HUES64 (cell line): Measurements from ENCODE around the gene DPYSL3.

Source experiments
- H3K27ac ChIP-seq: 2 replicates; pipeline ENCODE4 v1.7.0; 2013; ENCODE audit warnings: low read depth, low read length, inconsistent platforms
- H3K27me3 ChIP-seq: 2 replicates; pipeline ENCODE4 v1.6.1; 2013; ENCODE audit warnings: mild to moderate bottlenecking, low read length; ENCODE audit not compliant: insufficient read depth
- H3K36me3 ChIP-seq: 2 replicates; pipeline ENCODE4 v1.6.1; 2013; ENCODE audit warnings: mild to moderate bottlenecking, low read length; ENCODE audit not compliant: insufficient read depth
- H3K4me1 ChIP-seq: 2 replicates; pipeline ENCODE4 v1.6.1; 2013; ENCODE audit warnings: mild to moderate bottlenecking, low read length, moderate library complexity; ENCODE audit not compliant: insufficient read depth
- H3K4me3 ChIP-seq: 2 replicates; pipeline ENCODE4 v1.5.1; 2013; ENCODE audit warnings: mild to moderate bottlenecking, low read length, moderate library complexity
- H3K9ac ChIP-seq: 2 replicates; pipeline ENCODE4 v1.6.1; 2013; ENCODE audit warnings: mild to moderate bottlenecking, low read depth, low read length
- H3K9me3 ChIP-seq: 2 replicates; pipeline ENCODE4 v1.6.1; 2013; ENCODE audit warnings: low read depth, low read length; ENCODE audit not compliant: insufficient read depth
- WGBS: fragments of 150-250, 120-280 bp; methylation state at CpG from one replicate; pipeline ENCODE4 v1.1.7; 2013; ENCODE audit warnings: missing lambda C conversion rate; 5-methylcytosine and 5-hydroxymethylcytosine counted together

Gene DPYSL3

GRCh38 chr5:147360816-147361215 is 149.1 kb downstream of the DPYSL3 start:
- no peaks in the 10 kb centered on the region for H3K27me3 ChIP-seq
- H3K27ac ChIP-seq, result no peak overlapping the region
- H3K9ac ChIP-seq, result no peak overlapping the region
- WGBS, result 97% methylated on average over 2 of the region's 2 CpGs
- H3K4me1 ChIP-seq, result 0 out of 2 replicates have a peak, but pooled peaks cover 5% of the 10 kb centered on the region
- H3K36me3 ChIP-seq, result no peaks in the 10 kb centered on the region
- H3K9me3 ChIP-seq, result no peaks in the 10 kb centered on the region
- no peak overlapping the region for H3K4me3 ChIP-seq

DNA sequence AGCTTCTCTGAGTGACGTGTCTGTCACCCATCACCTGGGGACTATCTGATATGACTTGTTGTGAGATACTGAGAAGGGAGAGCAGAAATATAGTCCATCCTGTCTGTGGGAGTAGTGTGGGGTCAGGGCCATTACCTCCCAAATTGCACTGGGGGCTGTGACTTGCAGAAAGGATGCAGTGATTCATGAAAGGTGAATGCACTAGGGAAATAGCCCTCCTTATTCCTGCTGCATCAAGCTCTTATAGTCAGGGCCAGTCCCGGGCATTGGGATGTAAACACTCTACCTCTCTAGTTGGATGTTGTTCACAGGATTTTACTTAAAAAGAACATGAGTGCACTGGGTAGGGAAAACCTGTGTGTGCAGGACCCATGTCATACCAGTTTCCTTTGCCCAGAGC is 150.3 kb downstream of the DPYSL3 start:
- no peaks in the 10 kb centered on the region for H3K9me3 ChIP-seq
- H3K4me3 ChIP-seq, result no peak overlapping the region
- 0 out of 2 replicates have a peak, but pooled peaks cover 5% of the 10 kb centered on the region for H3K4me1 ChIP-seq
- no peaks in the 10 kb centered on the region for H3K27me3 ChIP-seq
- WGBS, result 88% methylated on average over 2 of the region's 2 CpGs
- no peaks in the 10 kb centered on the region for H3K36me3 ChIP-seq
- no peak overlapping the region for H3K9ac ChIP-seq
- no peak overlapping the region for H3K27ac ChIP-seq

- H3K27ac ChIP-seq, result no peak overlapping the region
- no peak overlapping the region for H3K9ac ChIP-seq
- H3K4me3 ChIP-seq, result no peak overlapping the region
- H3K27me3 ChIP-seq, result no peaks in the 10 kb centered on the region
- no peaks in the 10 kb centered on the region for H3K9me3 ChIP-seq
- WGBS, result 100% methylated on average over 1 of the region's 1 CpG
- H3K4me1 ChIP-seq, result 0 out of 2 replicates have a peak, but pooled peaks cover 5% of the 10 kb centered on the region
- no peaks in the 10 kb centered on the region for H3K36me3 ChIP-seq
Measured at GRCh38 chr5:147359101-147359500, 150.8 kb downstream of the DPYSL3 start.

DNA sequence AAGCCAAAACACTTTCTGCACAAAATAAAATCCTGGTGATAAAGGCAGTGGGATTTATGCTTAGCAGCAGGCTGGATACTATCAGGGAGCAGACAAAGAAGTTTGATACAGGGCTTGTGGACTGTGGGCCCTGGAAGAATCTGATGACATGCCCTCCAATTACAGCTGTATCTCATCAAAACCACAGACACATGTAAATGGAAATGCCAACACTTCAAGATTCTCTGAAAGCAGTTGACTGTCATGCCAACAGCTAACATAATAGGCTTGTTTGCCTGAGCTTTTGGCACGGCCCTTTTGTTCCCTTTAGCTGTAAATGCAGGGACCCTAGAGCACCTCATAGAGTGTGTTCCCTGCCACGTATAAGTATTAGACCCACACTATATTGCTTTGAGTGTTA is 160.6 kb downstream of the DPYSL3 start:
- Histone ChIP-seq H3K4me1 (no peaks in the 10 kb centered on the region), H3K9ac (no peak overlapping the region), H3K9me3 (no peaks in the 10 kb centered on the region), H3K4me3 (no peak overlapping the region), H3K27ac (no peak overlapping the region), H3K27me3 (no peaks in the 10 kb centered on the region), H3K36me3 (no peaks in the 10 kb centered on the region)
- WGBS, result 89% methylated on average over 1 of the region's 2 CpGs

DNA sequence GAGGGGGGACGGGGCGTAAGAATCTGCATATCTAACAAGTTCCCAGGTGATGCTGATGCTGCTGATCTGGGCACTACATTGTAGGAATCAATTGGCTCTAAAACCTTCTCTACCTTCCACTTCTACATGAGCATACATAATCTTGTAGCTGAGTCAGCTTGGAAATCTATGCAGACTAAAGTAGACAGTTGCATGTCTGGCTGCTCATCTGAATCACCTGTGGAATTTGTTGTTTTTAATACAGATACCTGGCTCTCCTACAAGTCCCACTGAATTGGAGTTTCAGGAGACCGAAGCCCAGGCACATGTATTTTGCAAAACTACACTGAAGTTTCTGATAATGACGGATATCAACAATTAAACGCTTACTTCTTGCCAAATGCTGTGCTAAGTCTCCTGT is 161.4 kb downstream of the DPYSL3 start:
- Histone ChIP-seq H3K4me3 (no peak overlapping the region), H3K9ac (no peak overlapping the region), H3K4me1 (no peaks in the 10 kb centered on the region), H3K27me3 (no peaks in the 10 kb centered on the region), H3K27ac (no peak overlapping the region), H3K36me3 (no peaks in the 10 kb centered on the region), H3K9me3 (no peaks in the 10 kb centered on the region)
- WGBS, result 94% methylated on average over 5 of the region's 5 CpGs

GRCh38 chr5:147348046-147348445 is 161.8 kb downstream of the DPYSL3 start:
- H3K9me3 ChIP-seq, result no peaks in the 10 kb centered on the region
- no peak overlapping the region for H3K4me3 ChIP-seq
- 93% methylated on average over 2 of the region's 2 CpGs for WGBS
- H3K4me1 ChIP-seq, result no peaks in the 10 kb centered on the region
- H3K36me3 ChIP-seq, result no peaks in the 10 kb centered on the region
- H3K27ac ChIP-seq, result no peak overlapping the region
- H3K27me3 ChIP-seq, result no peaks in the 10 kb centered on the region
- H3K9ac ChIP-seq, result no peak overlapping the region

DNA sequence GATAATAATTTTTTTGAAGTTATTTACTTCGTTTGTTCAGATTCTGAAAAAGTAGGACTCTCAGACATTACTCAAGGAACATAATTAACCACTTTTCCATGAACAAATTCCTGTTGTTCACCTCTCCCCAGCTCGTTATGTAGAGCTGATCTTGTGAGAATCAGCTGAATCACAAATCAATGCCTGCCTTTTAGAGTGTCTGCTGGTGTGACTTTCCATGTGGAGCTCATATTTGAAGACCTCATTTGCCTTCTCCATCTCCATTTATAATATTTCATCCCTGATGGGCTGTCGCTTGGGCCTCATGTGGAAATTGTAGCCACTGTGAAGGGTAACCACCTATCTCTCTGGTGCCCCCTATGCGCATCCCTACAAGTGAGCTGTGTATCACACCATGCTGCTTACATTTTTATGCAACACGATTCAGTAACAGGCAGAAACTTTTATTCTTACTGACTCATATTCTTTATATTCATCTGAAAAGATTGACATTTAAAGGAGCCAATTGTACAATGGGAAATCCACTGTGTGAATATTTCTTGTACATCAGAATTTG is 163.8 kb downstream of the DPYSL3 start:
- no peak overlapping the region for H3K4me3 ChIP-seq
- H3K36me3 ChIP-seq, result no peaks in the 10 kb centered on the region
- H3K9me3 ChIP-seq, result no peaks in the 10 kb centered on the region
- no peak overlapping the region for H3K27ac ChIP-seq
- H3K27me3 ChIP-seq, result no peaks in the 10 kb centered on the region
- WGBS, result 84% methylated on average over 5 of the region's 5 CpGs
- H3K9ac ChIP-seq, result no peak overlapping the region
- no peaks in the 10 kb centered on the region for H3K4me1 ChIP-seq

- 33% methylated on average over 1 of the region's 1 CpG for WGBS
- H3K27ac ChIP-seq, result no peak overlapping the region
- no peaks in the 10 kb centered on the region for H3K4me1 ChIP-seq
- no peaks in the 10 kb centered on the region for H3K9me3 ChIP-seq
- no peak overlapping the region for H3K9ac ChIP-seq
- no peak overlapping the region for H3K4me3 ChIP-seq
- H3K36me3 ChIP-seq, result no peaks in the 10 kb centered on the region
- H3K27me3 ChIP-seq, result no peaks in the 10 kb centered on the region
Measured at GRCh38 chr5:147344861-147345260, 165.0 kb downstream of the DPYSL3 start.

GRCh38 chr5:147341345-147341744 is 168.5 kb downstream of the DPYSL3 start:
- no peak overlapping the region for H3K27ac ChIP-seq
- H3K36me3 ChIP-seq, result no peaks in the 10 kb centered on the region
- H3K27me3 ChIP-seq, result no peaks in the 10 kb centered on the region
- H3K4me3 ChIP-seq, result no peak overlapping the region
- H3K9me3 ChIP-seq, result 0 out of 2 replicates have a peak, but pooled peaks cover 2% of the 10 kb centered on the region
- no peak overlapping the region for H3K9ac ChIP-seq
- peaks cover 14% of the 10 kb centered on the region for H3K4me1 ChIP-seq

- 94% methylated on average over 1 of the region's 1 CpG for WGBS
- no peaks in the 10 kb centered on the region for H3K36me3 ChIP-seq
- H3K9ac ChIP-seq, result no peak overlapping the region
- H3K4me1 ChIP-seq, result peaks cover 15% of the 10 kb centered on the region
- H3K27ac ChIP-seq, result no peak overlapping the region
- H3K4me3 ChIP-seq, result no peak overlapping the region
- H3K9me3 ChIP-seq, result 0 out of 2 replicates have a peak, but pooled peaks cover 2% of the 10 kb centered on the region
- no peaks in the 10 kb centered on the region for H3K27me3 ChIP-seq
Measured at GRCh38 chr5:147340941-147341340, 168.9 kb downstream of the DPYSL3 start.
